K562 (cell line): Measurements from ENCODE around the gene SIKE1.

ENCODE experiments used
- BHLHE40 ChIP-seq: IDR thresholded peaks from 2 replicates; pipeline ENCODE4 v1.6.1; 2011; ENCODE audit warnings: low read length, improper control_type of control experiment
- EP300 ChIP-seq: IDR thresholded peaks from 2 replicates; pipeline ENCODE4 v1.6.1; 2012; ENCODE audit warnings: low read length, improper control_type of control experiment
- FOXK1 ChIP-seq: sonication (generic); formaldehyde crosslinking; IDR thresholded peaks from 2 replicates; pipeline ENCODE4 v1.8.0; 2022; ENCODE audit warnings: missing genetic modification reagents, mild to moderate bottlenecking, borderline replicate concordance
- RBM39 ChIP-seq: fragments of 200-400 bp; formaldehyde crosslinking; optimal IDR thresholded peaks from 2 replicates; pipeline ENCODE3; 2018; ENCODE audit warnings: low read depth, low read length
- ZBTB8A ChIP-seq: fragments of 450-650 bp; IDR thresholded peaks from 2 replicates; pipeline ENCODE4 v1.6.1; 2018; ENCODE audit warnings: mild to moderate bottlenecking, moderate library complexity; ENCODE audit not compliant: partially characterized antibody
- ZNF124 ChIP-seq: sonication (generic); formaldehyde crosslinking; IDR thresholded peaks from 2 replicates; pipeline ENCODE4 v1.8.1; 2022; ENCODE audit warnings: missing genetic modification reagents
- ZNF282 ChIP-seq: sonication (generic); formaldehyde crosslinking; IDR thresholded peaks from 2 replicates; pipeline ENCODE4 v1.8.1; 2023; ENCODE audit warnings: missing genetic modification reagents
- ZNF354B ChIP-seq: fragments of 250-450 bp; sonication (Bioruptor Pico); IDR thresholded peaks from 2 replicates; pipeline ENCODE4 v1.4.0; 2020
- ZNF766 ChIP-seq: fragments of 200-800 bp; sonication (Bioruptor generic); conservative IDR thresholded peaks from 2 replicates; pipeline ENCODE4 v1.6.1; 2016; ENCODE audit warnings: missing genetic modification characterization, missing compliant biosample characterization
- TF ChIP-seq, protein P1 (sequence below), 3 experiments: IDR thresholded peaks in 2 of 3; conservative IDR thresholded peaks in 1 of 3; 2 replicates each; pipeline ENCODE4 v1.5.1; 2011 to 2012; ENCODE audit warnings: low read length in 3 of 3, mild to moderate bottlenecking in 3 of 3, control low read depth in 2 of 3, improper control_type of control experiment in 1 of 3, inconsistent platforms in 1 of 3, low read depth in 1 of 3, mixed read lengths in 1 of 3, moderate library complexity in 1 of 3; ENCODE audit not compliant: insufficient read depth in 2 of 3
- TF ChIP-seq, protein P2 (sequence below): fragments of 450-650 bp; IDR thresholded peaks from 2 replicates; pipeline ENCODE4 v1.6.1; 2016; ENCODE audit warnings: missing biosample characterization, missing genetic modification characterization

DNA sequence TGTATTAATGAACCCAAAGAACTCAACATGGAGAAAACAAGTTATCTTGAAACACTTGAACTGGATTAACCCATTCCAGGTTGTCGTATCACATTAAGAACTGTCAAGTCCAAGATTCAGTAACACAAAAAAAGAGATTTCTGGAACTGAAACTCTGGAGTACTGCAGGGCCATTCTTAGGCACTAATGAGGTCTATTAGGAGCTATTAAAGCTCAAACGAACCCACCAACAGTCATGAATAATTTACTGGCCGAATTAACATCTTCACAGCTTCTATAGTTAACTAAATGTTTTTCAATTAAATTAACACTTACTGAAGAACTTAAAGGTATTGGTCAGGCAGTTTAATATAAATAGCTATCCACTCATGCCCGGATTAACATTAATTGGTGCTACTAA is 27.3 kb downstream of the SIKE1 start:
- no peak for TF ChIP-seq ZNF124 (CRISPR knock-in tag)
- TF ChIP-seq ZNF766 (CRISPR knock-in tag): no peak
- no peak for TF ChIP-seq ZBTB8A
- no peak for TF ChIP-seq ZNF354B (CRISPR knock-in tag)
- TF ChIP-seq, protein P1, sequence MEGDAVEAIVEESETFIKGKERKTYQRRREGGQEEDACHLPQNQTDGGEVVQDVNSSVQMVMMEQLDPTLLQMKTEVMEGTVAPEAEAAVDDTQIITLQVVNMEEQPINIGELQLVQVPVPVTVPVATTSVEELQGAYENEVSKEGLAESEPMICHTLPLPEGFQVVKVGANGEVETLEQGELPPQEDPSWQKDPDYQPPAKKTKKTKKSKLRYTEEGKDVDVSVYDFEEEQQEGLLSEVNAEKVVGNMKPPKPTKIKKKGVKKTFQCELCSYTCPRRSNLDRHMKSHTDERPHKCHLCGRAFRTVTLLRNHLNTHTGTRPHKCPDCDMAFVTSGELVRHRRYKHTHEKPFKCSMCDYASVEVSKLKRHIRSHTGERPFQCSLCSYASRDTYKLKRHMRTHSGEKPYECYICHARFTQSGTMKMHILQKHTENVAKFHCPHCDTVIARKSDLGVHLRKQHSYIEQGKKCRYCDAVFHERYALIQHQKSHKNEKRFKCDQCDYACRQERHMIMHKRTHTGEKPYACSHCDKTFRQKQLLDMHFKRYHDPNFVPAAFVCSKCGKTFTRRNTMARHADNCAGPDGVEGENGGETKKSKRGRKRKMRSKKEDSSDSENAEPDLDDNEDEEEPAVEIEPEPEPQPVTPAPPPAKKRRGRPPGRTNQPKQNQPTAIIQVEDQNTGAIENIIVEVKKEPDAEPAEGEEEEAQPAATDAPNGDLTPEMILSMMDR (IDR thresholded peaks at IDR 0.05 in 2 of 3, conservative IDR thresholded peaks at IDR 0.05 in 1 of 3; ENCODE audit: insufficient read depth in 2 of 3, low read depth in 1 of 3, low read length in 3 of 3): no peak
- no peak for TF ChIP-seq BHLHE40
- TF ChIP-seq FOXK1 (CRISPR knock-in tag): no peak
- TF ChIP-seq RBM39: no peak
- TF ChIP-seq, protein P2, sequence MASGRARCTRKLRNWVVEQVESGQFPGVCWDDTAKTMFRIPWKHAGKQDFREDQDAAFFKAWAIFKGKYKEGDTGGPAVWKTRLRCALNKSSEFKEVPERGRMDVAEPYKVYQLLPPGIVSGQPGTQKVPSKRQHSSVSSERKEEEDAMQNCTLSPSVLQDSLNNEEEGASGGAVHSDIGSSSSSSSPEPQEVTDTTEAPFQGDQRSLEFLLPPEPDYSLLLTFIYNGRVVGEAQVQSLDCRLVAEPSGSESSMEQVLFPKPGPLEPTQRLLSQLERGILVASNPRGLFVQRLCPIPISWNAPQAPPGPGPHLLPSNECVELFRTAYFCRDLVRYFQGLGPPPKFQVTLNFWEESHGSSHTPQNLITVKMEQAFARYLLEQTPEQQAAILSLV (tag): no peak
- TF ChIP-seq ZNF282 (CRISPR knock-in tag): no peak
- no peak for TF ChIP-seq EP300
